A549 (cell line): ENCODE measurements around the gene ST6GALNAC4.

Source experiments
- CHD4 ChIP-seq: fragments of 200-600 bp; sonication (generic); IDR thresholded peaks from 2 replicates; pipeline ENCODE4 v1.6.1; 2016; ENCODE audit warnings: antibody characterized with exemption, mild to moderate bottlenecking, borderline replicate concordance
- CTCF ChIP-seq: fragments of >200 bp; sonication (Bioruptor Twin); formaldehyde crosslinking; IDR thresholded peaks from 3 replicates; pipeline ENCODE4 v1.5.1; 2016
- EP300 ChIP-seq, 2 experiments: fragments of >200 bp; sonication (Bioruptor Twin); formaldehyde crosslinking; IDR thresholded peaks; 2 replicates in 1 of 2; 3 replicates in 1 of 2; pipeline ENCODE4 v1.6.1; 2016 to 2017
- HDAC2 ChIP-seq: fragments of 200-600 bp; sonication (generic); IDR thresholded peaks from 2 replicates; pipeline ENCODE4 v1.6.1; 2016
- HOXA7 ChIP-seq: fragments of 250-450 bp; sonication (Bioruptor Pico); IDR thresholded peaks from 2 replicates; pipeline ENCODE4 v1.5.0; 2020; ENCODE audit warnings: mild to moderate bottlenecking, moderate library complexity
- MYC ChIP-seq: IDR thresholded peaks from 2 replicates; pipeline ENCODE4 v1.6.1; 2012; ENCODE audit warnings: mild to moderate bottlenecking, inconsistent platforms, low read length, improper control_type of control experiment, borderline replicate concordance
- NR3C1 ChIP-seq: fragments of >200 bp; sonication (Bioruptor Twin); formaldehyde crosslinking; IDR thresholded peaks from 3 replicates; pipeline ENCODE4 v1.6.1; 2017
- RAD21 ChIP-seq, 2 experiments: fragments of >200 bp in 1 of 2; sonication (Bioruptor Twin) in 1 of 2; formaldehyde crosslinking in 1 of 2; IDR thresholded peaks in 1 of 2; conservative IDR thresholded peaks in 1 of 2; 2 replicates in 1 of 2; 3 replicates in 1 of 2; pipeline ENCODE4 v1.6.1; 2012 to 2018; ENCODE audit warnings: inconsistent platforms in 1 of 2
- RFX5 ChIP-seq: fragments of 450-650 bp; IDR thresholded peaks from 2 replicates; pipeline ENCODE4 v1.7.1; 2014; ENCODE audit warnings: antibody characterized with exemption, mild to moderate bottlenecking, moderate library complexity
- SMC3 ChIP-seq: fragments of >200 bp; sonication (Bioruptor Twin); formaldehyde crosslinking; IDR thresholded peaks from 3 replicates; pipeline ENCODE4 v1.6.1; 2018; ENCODE audit warnings: inconsistent platforms
- SREBF2 ChIP-seq: fragments of 450-650 bp; IDR thresholded peaks from 2 replicates; pipeline ENCODE4 v1.6.1; 2014; ENCODE audit warnings: mild to moderate bottlenecking, moderate library complexity
- USF2 ChIP-seq: fragments of 450-650 bp; IDR thresholded peaks from 2 replicates; pipeline ENCODE4 v1.6.1; 2014; ENCODE audit warnings: antibody characterized with exemption
- ZFP36 ChIP-seq: fragments of 450-650 bp; IDR thresholded peaks from 2 replicates; pipeline ENCODE4 v1.6.1; 2014; ENCODE audit warnings: borderline replicate concordance; ENCODE audit not compliant: partially characterized antibody

GRCh38 chr9:127915325-127915752 is 1.5 kb downstream of the ST6GALNAC4 start:
- TF ChIP-seq EP300 (IDR thresholded peaks at IDR 0.05) (no peak), CTCF (no peak), RFX5 (no peak), HOXA7 (CRISPR knock-in tag) (no peak), MYC (no peak), RAD21 (conservative IDR thresholded peaks at IDR 0.05 in 1 of 2, IDR thresholded peaks at IDR 0.05 in 1 of 2) (no peak), NR3C1 (no peak), HDAC2 (no peak), USF2 (no peak), CHD4 (no peak), SMC3 (no peak), SREBF2 (no peak), ZFP36 (no peak)
